GM12891 (cell line): ENCODE results near the gene KLHL11.

ENCODE experiments used
- PAX5 ChIP-seq: IDR thresholded peaks from 2 replicates; pipeline ENCODE4 v1.6.1; 2011; ENCODE audit warnings: low read length, moderate library complexity, mild to moderate bottlenecking; ENCODE audit not compliant: insufficient read depth, severe bottlenecking
- POLR2A ChIP-seq: IDR thresholded peaks from 2 replicates; pipeline ENCODE4 v1.6.1; 2011; ENCODE audit warnings: low read depth, low read length, control low read depth
- POLR2AphosphoS5 ChIP-seq: IDR thresholded peaks from 2 replicates; pipeline ENCODE4 v1.6.1; 2011; ENCODE audit warnings: low read depth, low read length, control low read depth
- POU2F2 ChIP-seq: IDR thresholded peaks from 2 replicates; pipeline ENCODE4 v1.6.1; 2011; ENCODE audit warnings: low read depth, mild to moderate bottlenecking, control low read depth, low read length, moderate library complexity
- SPI1 ChIP-seq: IDR thresholded peaks from 2 replicates; pipeline ENCODE4 v1.6.1; 2011; ENCODE audit warnings: low read depth, low read length, control low read depth
- TAF1 ChIP-seq: IDR thresholded peaks from 2 replicates; pipeline ENCODE4 v1.6.1; 2011; ENCODE audit warnings: low read depth, low read length, control low read depth

GRCh38 chr17:41813152-41813680, 52.0 kb downstream of the KLHL11 start:
- TF ChIP-seq POLR2A: no peak
- no peak for TF ChIP-seq POLR2AphosphoS5
- TF ChIP-seq PAX5: no peak
- no peak for TF ChIP-seq TAF1
- no peak for TF ChIP-seq POU2F2
- TF ChIP-seq SPI1: no peak
